IPS-18a (cell line): Measurements from ENCODE around the gene CD1B.
"Not testable (repeated sequence)": the region's sequence is repeated elsewhere in the genome, so short reads cannot be mapped to it uniquely, and the experiment has no call there.

Source experiments
- H3K27ac ChIP-seq: one replicate; pipeline ENCODE4 v1.5.1; 2013; ENCODE audit warnings: low read length
- H3K27me3 ChIP-seq: one replicate; pipeline ENCODE4 v1.6.1; 2013; ENCODE audit warnings: mild to moderate bottlenecking, low read length; ENCODE audit not compliant: control insufficient read depth, insufficient read depth
- H3K36me3 ChIP-seq: one replicate; pipeline ENCODE4 v1.6.1; 2013; ENCODE audit warnings: low read depth, low read length; ENCODE audit not compliant: control insufficient read depth
- H3K4me1 ChIP-seq: one replicate; pipeline ENCODE4 v1.6.1; 2013; ENCODE audit warnings: low read depth, low read length; ENCODE audit not compliant: control insufficient read depth
- H3K4me3 ChIP-seq: one replicate; pipeline ENCODE4 v1.5.1; 2013; ENCODE audit warnings: low read length
- H3K9ac ChIP-seq: one replicate; pipeline ENCODE4 v1.6.1; 2013; ENCODE audit warnings: mild to moderate bottlenecking, low read length, moderate library complexity
- H3K9me3 ChIP-seq: one replicate; pipeline ENCODE4 v1.6.1; 2013; ENCODE audit warnings: low read depth, low read length; ENCODE audit not compliant: control insufficient read depth

Gene CD1B

DNA sequence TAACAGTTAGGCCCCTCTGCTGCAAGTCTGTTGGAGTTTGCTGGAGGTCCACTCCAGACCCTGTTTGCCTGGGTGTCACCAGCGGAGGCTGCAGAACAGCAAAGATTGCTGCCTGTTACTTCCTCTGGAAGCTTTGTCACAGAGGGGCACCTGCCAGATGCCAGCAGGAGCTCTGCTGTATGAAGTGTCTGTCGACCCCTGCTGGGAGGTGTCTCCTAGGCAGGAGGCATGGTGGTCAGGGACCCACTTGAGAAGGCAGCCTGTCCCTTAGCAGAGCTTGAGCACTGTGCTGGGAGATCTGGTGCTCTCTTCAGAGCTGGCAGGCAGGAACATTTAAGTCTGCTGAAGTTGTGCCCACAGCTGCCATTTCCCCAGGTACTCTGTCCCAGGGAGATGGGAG, 48.9 kb downstream of the CD1B start:
- not testable (repeated sequence) for H3K36me3 ChIP-seq, H3K9me3 ChIP-seq, H3K27me3 ChIP-seq, H3K27ac ChIP-seq, H3K4me3 ChIP-seq, H3K9ac ChIP-seq, H3K4me1 ChIP-seq
